GM21381 (cell line): Measurements from ENCODE around the gene SCN4A.
"Not testable (repeated sequence)": the region's sequence is repeated elsewhere in the genome, so short reads cannot be mapped to it uniquely, and the experiment has no call there.

Source experiments
- ATAC-seq: cut with Tn5 transposase; IDR thresholded peaks from one replicate; pipeline ENCODE4 v1.9.1; 2021; ENCODE audit warnings: mild to moderate bottlenecking, moderate library complexity; ENCODE audit not compliant: unreplicated experiment

The SCN4A gene

DNA sequence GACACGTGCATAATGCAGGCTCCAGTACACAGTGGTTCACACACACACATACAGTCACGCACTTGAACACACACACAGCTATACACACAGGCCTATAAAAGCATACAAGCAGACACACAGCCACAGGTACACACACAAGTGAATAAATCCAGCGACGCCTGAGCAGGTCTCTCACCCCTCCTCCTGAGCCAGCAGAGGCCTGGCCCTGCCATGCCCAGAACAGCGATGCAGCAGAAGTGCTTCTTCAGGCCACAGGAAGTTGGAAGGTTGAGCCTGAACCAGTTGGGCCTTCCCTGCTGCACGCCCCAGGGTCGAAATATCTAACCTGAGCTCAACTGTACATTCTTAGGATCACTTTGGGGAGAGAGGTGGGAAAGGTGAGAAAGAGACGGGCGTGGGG is 33.3 kb downstream of the SCN4A start:
- ATAC-seq, result no peak

DNA sequence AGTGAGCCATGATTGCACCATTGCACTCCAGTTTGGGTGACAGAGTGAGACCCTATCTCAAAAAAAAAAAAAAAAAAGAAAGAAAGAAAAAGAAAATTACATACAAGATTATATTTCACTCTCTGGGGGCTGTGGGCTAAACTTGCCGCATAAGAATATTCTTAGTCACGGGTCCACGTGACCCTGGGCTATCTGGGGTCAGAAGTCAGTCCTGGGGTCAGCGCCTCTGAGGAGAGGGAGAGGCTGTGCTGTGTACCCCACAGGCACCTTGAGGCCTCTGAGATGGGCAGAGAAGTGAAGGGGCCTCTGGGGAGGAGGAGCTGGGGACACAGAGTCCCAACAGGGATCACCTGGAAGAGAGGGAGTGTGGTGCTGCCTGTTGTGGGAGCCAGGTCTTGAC is 34.8 kb downstream of the SCN4A start:
- no peak for ATAC-seq

DNA sequence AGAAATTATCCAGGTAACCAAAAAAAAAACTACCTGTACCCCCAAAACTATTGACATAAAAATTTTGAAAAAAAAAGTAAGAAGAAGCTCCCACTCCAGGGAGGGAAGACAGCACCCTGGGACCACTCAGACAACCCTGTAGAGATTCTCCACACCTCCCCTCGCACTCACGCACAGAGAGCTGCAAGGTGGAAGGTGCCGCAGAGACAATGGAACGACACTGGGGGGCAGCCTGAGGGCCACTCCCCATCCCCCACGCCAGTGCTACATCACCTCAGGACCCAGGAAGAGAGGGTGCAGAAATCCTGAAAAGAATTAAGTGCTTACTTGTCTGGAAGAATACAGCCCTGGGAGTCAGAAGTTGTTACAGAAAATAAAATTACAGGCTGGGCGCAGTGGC is 35.4 kb downstream of the SCN4A start:
- no peak for ATAC-seq

DNA sequence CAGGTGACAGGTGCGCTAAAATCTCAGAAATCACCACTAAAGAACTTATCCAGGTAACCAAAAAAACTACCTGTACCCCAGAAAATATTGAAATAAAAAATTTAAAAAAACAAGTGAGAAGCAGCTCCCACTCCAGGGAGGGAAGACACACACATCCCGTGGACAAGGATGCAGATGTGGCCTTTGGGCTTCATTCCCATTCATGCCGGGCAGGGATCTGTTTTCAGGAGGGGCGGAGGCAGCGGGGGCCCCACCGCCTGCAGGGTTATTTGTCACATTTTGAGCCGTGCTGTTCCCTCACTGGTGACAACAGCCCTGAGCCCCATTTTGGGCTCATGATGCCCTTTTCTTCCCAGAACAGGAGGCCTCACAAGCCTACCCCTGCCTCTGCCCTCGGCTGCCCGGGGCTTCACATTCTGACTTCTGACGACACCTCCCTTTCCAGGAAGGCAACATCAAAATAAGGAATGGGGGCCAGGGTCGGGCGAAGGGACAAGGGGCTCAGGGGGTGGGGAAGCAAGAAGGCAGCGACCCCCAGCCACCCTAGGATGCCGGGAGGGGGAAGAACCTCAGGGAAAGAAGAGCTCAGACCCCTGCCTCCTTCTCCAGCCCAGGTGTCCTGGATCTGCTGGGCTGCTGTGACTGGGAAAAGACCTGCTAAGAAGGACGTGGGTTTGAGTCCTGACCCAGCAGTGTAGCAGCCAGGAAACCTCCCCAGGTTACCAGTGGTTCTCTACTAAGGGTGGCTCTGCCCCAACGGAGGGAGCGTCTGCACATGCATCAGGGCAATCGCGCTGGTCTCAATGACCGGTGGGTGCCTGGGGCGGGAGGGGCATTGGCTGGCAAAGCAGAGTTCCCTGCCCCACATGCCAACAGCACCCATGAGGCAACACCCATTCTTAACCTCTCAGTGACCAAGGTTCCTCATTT is 38.3 kb downstream of the SCN4A start:
- no peak for ATAC-seq

DNA sequence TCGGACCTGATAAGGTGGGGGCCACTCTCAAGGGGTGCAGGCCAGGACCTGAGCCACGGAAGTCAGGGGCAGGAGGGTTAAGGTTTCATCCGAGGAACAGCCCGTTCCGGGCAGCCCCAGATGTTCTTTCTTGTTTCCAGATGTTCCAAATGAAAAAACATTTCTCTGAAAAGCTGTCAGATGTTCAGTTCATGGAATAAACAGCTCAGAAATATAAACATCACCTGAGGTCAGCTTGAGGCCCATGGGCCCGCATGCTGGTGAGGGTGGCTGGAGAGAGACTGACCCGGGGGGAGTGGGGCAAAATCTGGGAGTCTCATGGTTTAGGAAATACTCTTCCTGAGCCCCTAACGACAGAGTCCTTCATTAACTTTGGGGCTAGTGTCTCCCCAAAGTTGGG is 39.1 kb downstream of the SCN4A start:
- ATAC-seq, result no peak

DNA sequence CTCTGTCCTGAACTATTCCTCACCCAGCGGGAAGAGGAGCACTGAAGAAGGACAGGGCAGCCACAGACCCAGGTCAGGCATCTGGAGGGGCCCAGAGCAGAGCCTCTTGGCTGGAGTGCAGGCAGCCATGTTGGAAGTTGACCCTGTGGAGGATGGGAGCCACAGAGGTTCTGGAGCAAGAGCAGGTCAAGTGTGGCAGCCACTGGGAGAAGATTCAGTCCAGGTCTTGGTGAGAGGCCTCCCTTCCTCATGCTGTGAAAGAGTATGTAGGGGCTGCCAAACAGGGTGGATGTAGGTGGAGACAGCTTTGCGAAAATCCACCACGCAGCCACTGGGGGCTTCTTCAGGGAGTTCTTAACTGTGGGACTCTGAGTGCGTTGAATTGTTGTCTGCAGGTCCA is 40.0 kb downstream of the SCN4A start:
- no peak for ATAC-seq

DNA sequence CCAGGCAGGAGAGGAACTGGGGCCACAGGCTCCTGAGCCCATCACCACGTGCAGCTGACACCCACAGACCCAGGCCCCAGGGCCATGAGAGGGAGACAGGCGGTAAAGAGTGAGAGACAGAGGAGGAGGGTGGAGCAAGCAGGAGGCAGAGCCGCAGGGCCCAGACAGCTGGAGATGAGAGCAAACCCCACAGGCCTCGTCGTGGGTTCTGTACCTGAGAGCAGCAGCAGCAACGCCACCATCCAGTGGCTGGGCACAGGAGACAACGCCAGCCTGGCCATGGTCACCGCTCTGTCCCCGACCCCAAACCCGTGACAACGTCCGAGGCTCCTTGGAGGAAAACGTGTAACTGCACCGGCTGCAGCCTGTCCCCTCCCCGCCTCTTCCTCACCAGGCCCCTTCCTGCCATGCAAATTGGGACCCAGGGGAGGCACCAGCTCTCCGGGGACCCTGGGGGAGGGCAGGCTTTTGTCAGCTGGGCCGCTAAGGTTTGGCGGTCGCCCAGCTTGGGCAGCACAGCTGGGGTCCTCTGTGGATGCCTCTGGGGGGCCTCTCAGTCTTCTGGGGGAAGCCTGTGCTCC is 40.6 kb downstream of the SCN4A start, which contains the start of gene CD79B:
TSS of gene CD79B (minus strand) at position 351 of the 581 bp plus-strand sequence. CDS start at position 281, 70 bp downstream.
- peak; percentile 74 for ATAC-seq

DNA sequence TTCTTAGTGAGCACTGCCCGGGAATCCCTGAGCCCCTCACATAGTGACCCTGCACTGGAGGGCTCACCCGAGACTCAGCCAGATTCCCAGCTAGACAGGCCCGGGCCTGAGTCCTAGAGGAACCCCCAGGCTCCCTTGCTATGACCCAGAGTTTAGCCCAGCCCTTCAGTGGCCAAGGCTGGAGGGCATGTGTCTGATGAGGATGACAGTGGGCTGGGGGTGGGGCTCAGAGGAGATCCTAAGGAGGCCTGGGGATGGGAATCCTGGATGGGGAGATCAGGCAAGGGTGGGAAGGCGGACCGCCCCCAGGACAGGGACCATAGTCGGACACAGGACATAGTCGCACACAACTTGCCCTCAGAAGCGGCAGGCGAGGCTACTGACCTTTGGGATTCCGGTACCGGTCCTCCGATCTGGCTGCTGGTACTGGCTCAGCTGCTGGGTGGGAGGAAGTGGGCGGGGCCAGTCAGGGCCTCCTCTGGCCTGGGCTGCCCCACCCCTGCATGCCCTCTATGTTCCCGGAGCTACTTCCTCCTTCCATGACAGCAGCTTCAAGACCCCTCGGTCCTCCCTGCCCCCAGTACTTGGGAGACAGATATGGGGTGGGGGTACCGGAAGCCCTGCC is 41.7 kb downstream of the SCN4A start:
- ATAC-seq, result peak; percentile 41

DNA sequence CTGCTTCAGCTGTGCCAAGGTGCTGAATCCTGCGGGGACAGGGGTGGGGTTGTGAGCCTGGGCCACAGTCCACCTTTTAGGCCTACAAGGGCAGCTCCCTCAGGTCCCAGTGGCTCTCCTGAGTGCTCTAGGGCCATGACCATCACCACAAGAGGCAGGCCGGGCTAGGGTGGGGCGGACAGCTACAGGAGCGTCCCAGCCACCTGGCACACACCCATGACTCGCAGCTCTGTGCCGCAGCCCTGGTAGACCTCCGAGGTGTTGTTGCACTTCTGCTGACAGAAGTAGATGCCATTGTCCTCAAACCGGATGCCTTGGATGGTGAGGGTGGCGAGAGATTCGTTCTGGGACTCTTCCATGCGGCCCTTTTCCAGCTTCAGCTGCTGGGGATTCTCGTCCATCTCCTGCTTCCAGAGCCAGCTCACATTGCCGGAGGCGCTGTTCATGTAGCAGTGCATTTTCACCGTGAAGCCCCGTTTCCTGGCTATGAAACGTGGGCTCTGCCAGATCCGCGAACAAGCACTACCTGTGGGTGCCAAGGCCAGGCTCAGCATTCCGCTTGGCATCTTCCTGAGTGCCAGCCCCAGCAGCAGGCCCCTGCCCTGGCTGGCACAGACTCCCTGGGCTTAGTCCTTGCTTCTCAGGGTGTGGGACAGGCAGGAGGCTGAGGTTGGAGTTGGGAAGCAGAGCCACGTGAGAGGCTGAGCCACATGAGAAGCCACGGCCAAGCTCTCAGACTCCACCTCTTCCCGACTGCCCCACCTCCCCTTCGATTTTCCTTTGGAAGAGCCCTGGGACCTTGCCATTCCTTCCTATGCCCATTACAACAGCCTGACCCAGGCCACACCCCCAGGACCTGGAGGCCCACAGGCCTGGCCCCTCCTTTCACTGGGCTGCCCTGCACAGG is 42.6 kb downstream of the SCN4A start:
- ATAC-seq, result no peak

DNA sequence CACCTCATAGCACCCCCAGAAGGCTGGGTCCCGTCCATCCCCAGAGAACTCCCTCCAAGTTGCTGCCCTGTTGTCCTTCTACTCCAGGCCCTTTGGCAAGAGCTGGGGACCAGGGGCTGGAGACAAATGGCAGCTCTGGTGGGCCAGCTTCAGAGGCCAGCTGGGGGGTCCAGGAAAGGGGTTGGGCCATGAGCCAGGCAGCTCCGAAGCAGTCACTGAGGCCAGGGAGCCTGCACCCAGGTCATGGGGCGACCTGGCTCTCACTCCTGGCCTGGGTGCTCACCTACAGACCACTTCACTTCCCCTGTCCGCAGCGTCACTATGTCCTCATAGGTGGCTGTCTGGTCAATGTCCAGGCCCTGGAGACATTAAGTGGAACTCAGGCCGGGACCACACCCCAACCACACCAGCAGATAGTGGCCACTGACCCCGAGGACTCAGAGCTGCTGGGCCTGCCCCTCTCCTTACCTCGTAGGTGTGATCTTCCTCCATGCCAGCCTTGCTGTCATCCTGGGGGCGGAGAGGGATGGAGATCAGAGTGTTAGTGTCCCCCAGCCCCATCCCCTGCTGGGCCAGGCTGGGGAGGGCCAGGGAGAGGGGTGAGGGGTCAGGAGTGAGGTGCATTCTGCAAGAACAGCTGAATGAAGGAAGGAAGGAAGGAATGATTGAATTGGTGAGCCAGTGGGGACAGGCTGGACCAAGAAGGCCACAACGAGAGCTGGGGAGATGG is 43.6 kb downstream of the SCN4A start:
- no peak for ATAC-seq

DNA sequence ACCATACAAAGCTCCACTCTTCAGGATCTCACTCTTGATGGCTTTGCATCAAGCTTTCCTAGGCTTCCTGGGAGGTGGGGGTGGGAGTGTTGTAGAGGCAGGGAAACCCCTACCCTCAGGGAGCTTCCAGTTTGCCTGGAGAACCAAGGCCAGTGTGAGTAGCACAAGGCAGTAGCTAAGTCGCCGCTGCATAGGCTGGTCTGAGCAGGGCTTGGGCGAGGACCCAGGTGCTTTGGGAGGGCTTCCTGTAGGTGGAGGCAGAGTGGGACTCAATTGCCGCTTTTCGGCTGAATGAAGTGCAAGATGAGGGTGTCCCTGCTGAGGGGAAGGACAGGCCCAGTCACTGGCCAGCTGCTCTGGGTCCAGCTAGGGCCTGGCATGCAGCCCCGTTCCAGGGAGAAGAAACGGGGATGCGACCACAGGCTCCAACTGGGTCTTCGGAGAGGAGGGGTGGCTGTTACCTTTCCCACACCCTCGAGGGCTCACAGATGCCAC is 44.5 kb downstream of the SCN4A start:
- ATAC-seq, result no peak

DNA sequence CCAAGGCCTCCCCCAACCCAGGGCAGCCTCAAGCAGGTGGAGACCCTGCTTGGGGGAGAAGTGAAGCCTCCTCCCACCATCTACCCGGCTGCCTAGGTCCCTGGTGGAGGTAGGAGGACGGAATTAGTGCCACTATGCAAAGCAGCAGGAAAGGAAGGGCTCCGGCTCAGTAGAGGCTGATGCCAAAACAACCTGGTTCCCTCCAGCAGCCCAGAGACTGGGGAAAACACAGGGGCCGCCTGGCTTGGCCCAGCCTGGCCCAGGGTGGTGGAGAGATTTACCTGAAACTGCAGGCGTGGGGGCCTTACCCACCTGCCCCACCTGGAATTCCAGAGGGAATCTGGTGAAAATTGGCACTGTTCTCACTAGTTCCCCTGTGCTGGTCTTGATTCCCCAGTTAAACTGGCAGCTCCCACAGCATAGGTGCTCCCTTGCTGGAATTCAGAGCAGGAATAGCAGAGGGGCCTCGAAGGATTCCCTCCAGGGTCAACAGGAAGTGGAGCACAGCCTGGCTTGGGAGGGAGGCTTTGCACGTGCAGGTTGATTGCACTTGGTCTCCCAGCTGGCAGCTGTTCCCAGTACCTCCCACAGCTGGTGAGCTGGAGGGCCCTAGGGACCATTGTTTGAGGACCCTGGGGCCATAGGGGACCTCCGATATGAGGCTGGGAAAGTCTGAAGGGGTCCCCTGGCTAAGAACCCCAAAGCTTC is 45.1 kb downstream of the SCN4A start:
- ATAC-seq, result no peak

DNA sequence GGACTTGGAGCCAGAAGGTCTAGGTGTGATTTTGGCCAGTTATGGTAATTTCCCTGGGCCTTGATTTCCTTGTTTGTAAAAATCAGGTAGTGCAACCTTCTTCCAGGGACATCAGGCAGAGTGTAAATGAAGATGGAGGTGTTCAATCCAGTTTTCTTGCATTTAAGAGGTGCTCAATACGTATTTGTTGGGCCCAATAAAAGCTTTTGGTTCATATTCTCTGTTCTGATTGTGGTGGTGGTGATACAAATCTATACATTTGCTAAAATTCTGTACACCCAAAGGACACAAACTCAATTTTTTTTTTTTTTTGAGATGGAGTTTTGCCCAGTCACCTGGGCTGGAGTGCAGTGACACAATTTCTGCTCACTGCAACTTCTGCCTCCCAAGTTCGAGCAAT is 46.6 kb downstream of the SCN4A start:
- no peak for ATAC-seq

DNA sequence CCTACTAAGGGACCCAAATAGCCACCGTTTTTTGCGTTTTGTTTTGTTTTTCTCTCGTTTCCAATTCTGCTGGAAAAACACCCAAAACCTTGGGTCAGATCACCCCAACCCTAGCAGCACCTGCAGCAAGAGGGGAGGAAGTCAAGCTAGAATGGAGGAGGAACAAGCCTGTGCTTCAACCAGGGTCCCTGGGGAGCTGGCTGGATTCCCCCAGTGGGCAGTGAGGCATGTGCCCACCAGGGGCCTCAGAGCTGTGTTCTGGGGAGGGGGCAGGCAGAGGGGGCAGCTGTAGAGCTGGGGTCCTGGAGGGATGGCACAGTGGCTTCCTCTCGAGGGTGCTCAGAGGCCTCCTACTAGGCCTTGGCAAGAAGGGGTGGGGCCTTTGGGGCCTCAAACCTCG is 47.1 kb downstream of the SCN4A start:
- ATAC-seq, result no peak

DNA sequence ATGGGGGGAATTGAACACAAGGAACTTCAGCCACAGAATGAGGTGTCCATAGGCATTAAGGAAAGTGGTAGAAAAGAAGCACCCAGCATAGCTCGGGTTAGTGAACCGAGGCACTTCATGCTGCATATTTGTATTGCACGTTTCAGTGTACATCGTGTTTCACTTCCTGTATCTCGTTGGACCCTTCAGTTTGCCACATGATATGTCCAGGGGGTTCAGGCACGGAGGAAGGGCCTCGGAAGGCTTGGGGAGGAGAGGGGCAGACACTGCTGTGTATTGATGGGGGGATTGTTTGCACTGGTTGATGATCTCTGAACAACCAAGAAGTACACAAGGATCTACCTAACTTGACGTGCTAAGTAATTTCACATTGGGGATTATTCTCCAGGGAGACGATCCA is 50.3 kb downstream of the SCN4A start:
- peak; percentile 47 for ATAC-seq

DNA sequence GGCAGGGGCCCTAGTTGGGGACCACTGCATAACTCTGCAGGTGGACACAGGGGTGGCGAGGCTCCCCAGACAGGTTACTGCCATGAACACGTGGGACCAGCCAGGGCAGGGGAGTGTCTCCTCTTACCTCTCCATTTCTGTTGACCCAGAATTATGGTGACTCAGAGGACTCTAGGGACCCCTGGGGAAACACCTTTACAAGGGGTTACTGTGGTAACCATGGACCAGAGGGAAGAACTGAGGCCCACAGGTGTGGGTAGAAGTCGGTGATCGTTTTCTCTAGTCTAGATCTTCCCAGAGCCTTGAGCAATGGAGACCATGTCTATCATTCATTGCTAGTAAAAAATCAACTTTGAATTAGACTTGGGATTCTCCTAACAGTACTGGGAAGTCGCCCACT is 51.9 kb downstream of the SCN4A start:
- not testable (repeated sequence) for ATAC-seq

DNA sequence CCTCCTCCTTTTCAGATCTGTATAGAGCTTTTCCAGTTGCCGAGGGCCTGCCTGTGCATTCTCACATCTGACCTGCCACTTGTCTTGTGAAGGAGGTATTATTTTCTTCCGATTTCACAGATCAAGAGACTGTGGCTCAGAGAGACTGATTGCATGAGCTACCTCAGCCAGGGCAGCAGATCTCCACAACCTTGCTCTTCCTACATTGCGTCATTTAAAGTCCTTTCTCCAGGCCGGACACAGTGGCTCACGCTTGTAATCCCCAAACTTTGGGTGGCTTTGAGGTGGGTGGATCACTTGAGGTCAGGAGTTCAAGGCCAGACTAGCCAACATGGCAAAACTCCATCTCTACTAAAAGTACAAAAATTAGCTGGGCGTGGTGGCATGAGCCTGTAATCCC is 52.7 kb downstream of the SCN4A start:
- not testable (repeated sequence) for ATAC-seq

DNA sequence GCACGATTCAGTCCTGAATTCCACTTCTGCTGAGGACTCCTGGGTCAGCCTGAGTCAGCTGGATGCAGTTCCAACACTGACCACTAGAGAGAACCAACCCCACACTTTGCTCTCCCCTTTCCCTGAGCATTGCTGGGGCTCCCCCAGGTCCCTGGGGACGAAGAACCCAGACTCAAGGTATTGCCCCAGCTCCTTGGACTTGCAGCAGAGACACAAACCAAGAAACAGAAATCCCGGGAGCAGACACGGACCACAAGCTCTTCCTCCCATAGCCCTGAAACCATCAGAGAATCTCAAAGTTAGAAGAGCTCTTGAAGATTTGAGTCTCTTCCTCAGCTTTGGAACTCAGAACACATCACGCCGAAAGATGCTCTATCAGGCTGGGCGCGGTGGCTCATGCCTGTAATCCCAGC is 53.4 kb downstream of the SCN4A start:
- ATAC-seq, result no peak

DNA sequence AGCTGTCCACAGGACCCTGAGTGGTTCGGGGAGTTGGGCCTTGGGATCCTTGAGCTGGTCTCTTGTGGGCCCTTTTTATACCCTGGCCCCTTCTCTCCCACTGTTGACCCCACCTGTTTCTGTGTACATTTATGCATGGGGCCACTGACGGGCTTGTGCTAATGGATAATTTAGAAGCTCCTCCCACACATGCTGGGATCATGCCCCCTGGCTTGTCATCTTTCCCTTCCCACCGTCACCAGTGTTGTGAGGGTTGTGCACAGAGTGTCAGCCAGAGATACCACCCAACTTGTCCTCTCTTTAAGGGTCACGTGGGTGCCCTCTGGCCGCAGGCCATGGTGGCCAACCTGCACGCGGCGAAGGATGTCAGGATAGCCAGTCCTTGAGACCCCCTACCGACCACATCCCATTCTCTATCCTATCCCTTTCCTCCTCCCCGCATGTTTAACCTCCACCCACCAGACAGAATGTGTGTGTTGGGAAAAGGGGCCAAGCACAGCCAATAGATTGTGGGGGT is 53.9 kb downstream of the SCN4A start, which contains the start of gene GH1:
TSS of gene GH1 (minus strand) at position 51 of the 517 bp plus-strand sequence. CDS start 63 bp downstream, outside the sequence.
- ATAC-seq, result not testable (repeated sequence)
